GM18498 (cell line): ENCODE results near the gene EMC8.

Experiments used
- ATAC-seq: cut with Tn5 transposase; IDR thresholded peaks from one replicate; pipeline ENCODE4 v1.9.1; 2021; ENCODE audit warnings: mild to moderate bottlenecking, moderate library complexity; ENCODE audit not compliant: unreplicated experiment

EMC8 gene

GRCh38 chr16:85759136-85759535 is 40.2 kb downstream of the EMC8 start:
- no peak for ATAC-seq

- ATAC-seq, result peak; percentile 42
Measured at GRCh38 chr16:85757341-85757822, 42.0 kb downstream of the EMC8 start.

GRCh38 chr16:85755929-85756768 is 43.2 kb downstream of the EMC8 start:
- peak; percentile 57 for ATAC-seq

- no peak for ATAC-seq
Measured at GRCh38 chr16:85754413-85754812, 44.9 kb downstream of the EMC8 start.

- ATAC-seq, result no peak
Measured at GRCh38 chr16:85753976-85754375, 45.4 kb downstream of the EMC8 start.

GRCh38 chr16:85753559-85753958 is 45.8 kb downstream of the EMC8 start:
- ATAC-seq, result no peak

- no peak for ATAC-seq
Measured at GRCh38 chr16:85752511-85753420, 46.6 kb downstream of the EMC8 start.

- ATAC-seq, result no peak
Measured at GRCh38 chr16:85751698-85752501, 47.4 kb downstream of the EMC8 start.

- peak; percentile 55 for ATAC-seq
Measured at GRCh38 chr16:85750827-85751697, 48.3 kb downstream of the EMC8 start, which contains the start of gene C16orf74. Gene C16orf74, minus strand, starts transcription at chr16:85751096. Its CDS starts 15,879 bp downstream, at chr16:85735217.

- ATAC-seq, result no peak
Measured at GRCh38 chr16:85750146-85750826, 49.1 kb downstream of the EMC8 start.

GRCh38 chr16:85749771-85750145 is 49.6 kb downstream of the EMC8 start:
- ATAC-seq, result no peak

- no peak for ATAC-seq
Measured at GRCh38 chr16:85746460-85747215, 52.7 kb downstream of the EMC8 start.

GRCh38 chr16:85738923-85739715 is 60.2 kb downstream of the EMC8 start:
- no peak for ATAC-seq

- ATAC-seq, result no peak
Measured at GRCh38 chr16:85736921-85737320, 62.4 kb downstream of the EMC8 start.

- no peak for ATAC-seq
Measured at GRCh38 chr16:85735946-85736345, 63.4 kb downstream of the EMC8 start.

GRCh38 chr16:85735225-85735635 is 64.1 kb downstream of the EMC8 start:
- no peak for ATAC-seq

GRCh38 chr16:85734311-85735017 is 64.9 kb downstream of the EMC8 start:
- ATAC-seq, result no peak
